ENCODE measurements around the gene NOP16. TPM values are rescaled to one million over a fixed set of nuclear protein-coding genes. Genes with fewer than 3 reads are reported as not detected.

NOP16 gene
- polyA plus RNA-seq, 6 donors from 2014 or later = 15.9 to 39.6 (median 26.5) TPM

Other genes starting within 250 kb of the NOP16 start
- 10 to 100 TPM in 5 of 6 donors, under 1 TPM in 1; 0.43 to 28.1 (median 13.6) TPM for gene SIMC1, start 150.2 kb downstream of the NOP16 start, polyA plus RNA-seq (ENCODE audit: low read depth in 6 of 6)
- 10 to 100 TPM; 46.8 to 56.4 (median 53.5) TPM for gene KIAA1191, start 26.8 kb downstream of the NOP16 start, polyA plus RNA-seq (ENCODE audit: low read depth in 6 of 6)
- gene ARL10, start 23.1 kb downstream of the NOP16 start, polyA plus RNA-seq (ENCODE audit: low read depth in 6 of 6) = 1 to 10 TPM; 1.8 to 4.1 (median 2.5) TPM
- gene HIGD2A, start 153 bp upstream of the NOP16 start, polyA plus RNA-seq (ENCODE audit: low read depth in 6 of 6) = 100 to 1,000 TPM; 137 to 220 (median 172) TPM
- 10 to 100 TPM; 42.3 to 64.4 (median 55.2) TPM for gene CLTB, start 27.9 kb upstream of the NOP16 start, polyA plus RNA-seq (ENCODE audit: low read depth in 6 of 6)
- 10 to 100 TPM; 11.0 to 16.3 (median 13.3) TPM for gene FAF2, start 59.8 kb upstream of the NOP16 start, polyA plus RNA-seq (ENCODE audit: low read depth in 6 of 6)
- gene RNF44, start 148.8 kb upstream of the NOP16 start, polyA plus RNA-seq (ENCODE audit: low read depth in 6 of 6) = 1 to 10 TPM in 5 of 6 donors, under 1 TPM in 1; 0.38 to 6.1 (median 2.9) TPM
- not detected for gene CDHR2, start 160.7 kb upstream of the NOP16 start, polyA plus RNA-seq (ENCODE audit: low read depth in 6 of 6)
- gene GPRIN1, start 221.6 kb upstream of the NOP16 start, polyA plus RNA-seq (ENCODE audit: low read depth in 6 of 6) = under 1 TPM in 5 of 6 donors, not detected in 1; 0.08 to 0.65 (median 0.16) TPM
- 1 to 10 TPM in 3 of 6 donors, under 1 TPM in 2, not detected in 1; 0.34 to 1.1 (median 1.0) TPM for gene SNCB, start 241.9 kb upstream of the NOP16 start, polyA plus RNA-seq (ENCODE audit: low read depth in 6 of 6)
- not detected for gene EIF4E1B, start 242.1 kb upstream of the NOP16 start, polyA plus RNA-seq (ENCODE audit: low read depth in 6 of 6)

All from naive B cell (primary cell).